Measurements from ENCODE around the gene TAS2R4.

The TAS2R4 gene

DNA sequence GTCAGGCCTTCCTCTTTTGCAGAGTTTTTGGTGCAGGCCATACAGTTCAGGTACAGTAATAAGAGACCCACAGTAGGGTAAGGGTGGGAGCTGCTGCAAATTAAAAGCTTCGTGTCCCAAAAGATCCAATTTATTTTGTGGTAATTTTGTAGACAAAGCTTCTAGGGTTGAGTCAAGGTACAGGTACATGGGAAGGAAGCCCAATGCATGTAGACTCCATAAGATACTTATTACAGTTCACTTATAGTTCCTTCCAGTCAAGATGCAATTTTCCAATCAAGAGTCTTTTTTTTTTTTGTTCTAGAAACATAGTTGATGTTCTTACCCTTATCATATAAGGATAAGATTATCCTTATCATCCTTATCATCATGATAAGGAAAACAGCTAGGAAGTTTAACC is at the start of gene TAS2R4:
Gene TAS2R4 (plus strand): TSS at position 301 of the 400 bp plus-strand sequence. CDS start 1,815 bp downstream, outside the sequence.
- TF ChIP-seq, protein P1, sequence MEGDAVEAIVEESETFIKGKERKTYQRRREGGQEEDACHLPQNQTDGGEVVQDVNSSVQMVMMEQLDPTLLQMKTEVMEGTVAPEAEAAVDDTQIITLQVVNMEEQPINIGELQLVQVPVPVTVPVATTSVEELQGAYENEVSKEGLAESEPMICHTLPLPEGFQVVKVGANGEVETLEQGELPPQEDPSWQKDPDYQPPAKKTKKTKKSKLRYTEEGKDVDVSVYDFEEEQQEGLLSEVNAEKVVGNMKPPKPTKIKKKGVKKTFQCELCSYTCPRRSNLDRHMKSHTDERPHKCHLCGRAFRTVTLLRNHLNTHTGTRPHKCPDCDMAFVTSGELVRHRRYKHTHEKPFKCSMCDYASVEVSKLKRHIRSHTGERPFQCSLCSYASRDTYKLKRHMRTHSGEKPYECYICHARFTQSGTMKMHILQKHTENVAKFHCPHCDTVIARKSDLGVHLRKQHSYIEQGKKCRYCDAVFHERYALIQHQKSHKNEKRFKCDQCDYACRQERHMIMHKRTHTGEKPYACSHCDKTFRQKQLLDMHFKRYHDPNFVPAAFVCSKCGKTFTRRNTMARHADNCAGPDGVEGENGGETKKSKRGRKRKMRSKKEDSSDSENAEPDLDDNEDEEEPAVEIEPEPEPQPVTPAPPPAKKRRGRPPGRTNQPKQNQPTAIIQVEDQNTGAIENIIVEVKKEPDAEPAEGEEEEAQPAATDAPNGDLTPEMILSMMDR (IDR thresholded peaks at IDR 0.05), result no peak
- no peak for DNase-seq (ENCODE audit: low spot score)

GRCh38 chr7:141729020-141729419 is 47.5 kb upstream of the TAS2R4 start:
- H3K4me3 ChIP-seq, result no peak overlapping the region
- H3K27ac ChIP-seq, result no peak overlapping the region
- TF ChIP-seq, protein P1 (IDR thresholded peaks at IDR 0.05), result no peak
- DNase-seq (ENCODE audit: low spot score), result no peak

More for the DNA sequence above, at the start of gene TAS2R4:
- no peak within 1 kb of the TSS for H3K27ac ChIP-seq
- H3K4me3 ChIP-seq, result no peak within 1 kb of the TSS

- no peak for DNase-seq (ENCODE audit: low spot score)
- TF ChIP-seq, protein P1 (IDR thresholded peaks at IDR 0.05), result peak; percentile 41
- no peak overlapping the region for H3K4me3 ChIP-seq
- no peak overlapping the region for H3K27ac ChIP-seq
Observed at GRCh38 chr7:141731476-141732149, 44.9 kb upstream of the TAS2R4 start.

DNA sequence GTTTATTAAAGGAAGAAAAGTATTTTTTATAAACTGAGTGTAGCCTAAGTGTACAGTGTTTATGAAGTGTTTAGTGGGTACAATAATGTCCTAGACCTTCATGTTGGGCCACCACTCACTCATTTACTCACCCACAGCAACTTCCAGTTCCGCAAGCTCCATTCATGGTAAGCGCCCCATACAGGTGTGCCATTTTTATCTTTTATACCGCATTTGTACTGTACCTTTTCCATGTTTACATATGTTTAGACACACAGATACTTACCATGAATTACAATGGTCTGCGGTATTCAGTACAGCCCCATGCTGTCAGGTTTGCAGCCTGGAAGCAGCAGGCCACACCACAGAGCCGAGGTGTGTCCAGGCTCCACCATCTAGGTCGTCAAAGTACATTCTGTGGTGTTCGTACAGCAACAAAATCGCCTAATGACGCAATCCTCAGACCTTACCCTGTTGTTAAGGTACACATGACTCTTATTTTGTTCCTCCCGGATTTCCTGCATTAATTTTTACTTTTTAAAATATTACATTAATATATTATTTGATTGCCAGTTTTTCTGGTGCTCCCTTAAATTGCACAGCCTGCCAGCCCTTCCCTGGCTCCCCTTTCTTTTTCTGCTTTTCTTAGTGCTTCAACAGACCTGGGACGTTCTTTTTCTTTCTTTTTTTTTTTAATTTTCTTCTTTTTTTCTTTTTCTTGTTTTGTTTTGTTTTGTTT is 39.2 kb upstream of the TAS2R4 start:
- DNase-seq (ENCODE audit: low spot score), result no peak
- H3K27ac ChIP-seq, result peak overlapping the region; percentile 80 to 84
- H3K4me3 ChIP-seq, result peak overlapping the region; percentile 88
- TF ChIP-seq, protein P1 (IDR thresholded peaks at IDR 0.05), result no peak

DNA sequence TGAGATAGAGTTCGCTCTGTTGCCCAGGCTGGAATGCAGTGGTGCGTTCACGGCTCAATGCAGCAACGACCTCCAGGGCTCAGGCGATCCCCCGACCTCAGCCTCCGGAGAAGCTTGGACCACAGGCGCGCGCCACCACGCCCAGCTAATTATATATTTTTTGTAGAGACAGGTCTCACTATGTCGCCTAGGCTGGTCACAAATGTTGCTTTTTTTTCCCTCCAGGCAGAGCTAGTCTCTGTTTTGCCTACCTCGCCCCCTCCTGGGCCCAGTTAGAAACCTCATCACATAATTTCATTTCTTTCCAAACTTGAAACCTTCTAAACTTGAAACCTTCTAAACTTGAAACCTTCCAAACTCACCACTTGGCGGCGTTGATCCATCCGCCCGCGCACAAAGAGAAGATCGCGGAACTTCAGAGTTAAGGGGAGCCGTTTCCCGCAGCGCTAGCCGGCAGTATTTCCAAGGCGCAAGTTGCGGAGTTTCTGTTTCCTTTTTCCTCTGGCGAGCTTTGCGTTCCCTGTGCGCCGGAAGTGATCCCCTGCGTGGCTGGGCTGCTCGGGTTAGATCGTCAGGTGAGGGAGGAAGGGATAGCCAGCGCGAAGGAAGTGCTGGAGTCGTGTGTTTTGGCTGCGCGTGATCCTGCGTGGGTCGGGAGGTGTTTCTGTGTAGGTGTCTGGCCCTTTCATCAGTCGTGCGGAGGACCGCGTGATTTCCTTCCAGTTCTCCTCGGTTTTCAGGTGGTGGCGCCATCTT is 38.5 kb upstream of the TAS2R4 start, which contains the start of gene SSBP1:
Gene SSBP1 (plus strand): TSS at position 523 of the 756 bp plus-strand sequence. CDS start 809 bp downstream, outside the sequence.
- Histone ChIP-seq H3K4me3 (peak within 1 kb of the TSS; percentile 88), H3K27ac (peak within 1 kb of the TSS; percentile 80 to 84)
- DNase-seq (ENCODE audit: low spot score), result peak; percentile 94
- TF ChIP-seq, protein P1 (IDR thresholded peaks at IDR 0.05), result peak; percentile 54

GRCh38 chr7:141738592-141739013 is 37.9 kb upstream of the TAS2R4 start:
- DNase-seq (ENCODE audit: low spot score), result no peak
- TF ChIP-seq, protein P1 (IDR thresholded peaks at IDR 0.05), result no peak
- H3K27ac ChIP-seq, result peak overlapping the region; percentile 80 to 84
- peak overlapping the region; percentile 88 for H3K4me3 ChIP-seq
